ENCODE results near the gene CYTH2.

The CYTH2 gene

GRCh38 chr19:48452289-48453190 is 16.6 kb upstream of the CYTH2 start:
- no peak for DNase-seq (ENCODE audit: low read depth in 2 of 3, low spot score in 1 of 3)

- no peak for DNase-seq (ENCODE audit: low read depth in 2 of 3, low spot score in 1 of 3)
Observed at GRCh38 chr19:48454150-48454730, 14.9 kb upstream of the CYTH2 start.

GRCh38 chr19:48455171-48455907 is 13.8 kb upstream of the CYTH2 start, which contains the start of gene KCNJ14:
KCNJ14 (plus strand) TSS chr19:48455574; CDS start chr19:48461725, 6,151 bp downstream.
- DNase-seq (ENCODE audit: low read depth in 2 of 3, low spot score in 1 of 3): no peak

- no peak for DNase-seq (ENCODE audit: low read depth in 2 of 3, low spot score in 1 of 3)
Observed at GRCh38 chr19:48455908-48456562, 13.1 kb upstream of the CYTH2 start.

- no peak for DNase-seq (ENCODE audit: low read depth in 2 of 3, low spot score in 1 of 3)
Observed at GRCh38 chr19:48456864-48457263, 12.3 kb upstream of the CYTH2 start.

GRCh38 chr19:48458016-48458415 is 11.2 kb upstream of the CYTH2 start:
- DNase-seq (ENCODE audit: low read depth in 2 of 3, low spot score in 1 of 3): no peak

- DNase-seq (ENCODE audit: low read depth in 2 of 3, low spot score in 1 of 3): no peak
Observed at GRCh38 chr19:48461651-48461981, 7.6 kb upstream of the CYTH2 start.

GRCh38 chr19:48461982-48462655 is 7.0 kb upstream of the CYTH2 start:
- no peak for DNase-seq (ENCODE audit: low read depth in 2 of 3, low spot score in 1 of 3)

- no peak for DNase-seq (ENCODE audit: low read depth in 2 of 3, low spot score in 1 of 3)
Observed at GRCh38 chr19:48465215-48465614, 4.0 kb upstream of the CYTH2 start.

- DNase-seq (ENCODE audit: low read depth in 2 of 3, low spot score in 1 of 3): no peak
Observed at GRCh38 chr19:48466561-48467325, 2.4 kb upstream of the CYTH2 start.

- DNase-seq (ENCODE audit: low read depth in 2 of 3, low spot score in 1 of 3): peak; percentile 98 to 100 (median 99)
Observed at GRCh38 chr19:48468772-48469288, 339 bp upstream of the CYTH2 start.

GRCh38 chr19:48469934-48470680 is 938 bp downstream of the CYTH2 start:
- no peak for DNase-seq (ENCODE audit: low read depth in 2 of 3, low spot score in 1 of 3)

GRCh38 chr19:48470856-48471255 is 1.7 kb downstream of the CYTH2 start:
- DNase-seq (ENCODE audit: low read depth in 2 of 3, low spot score in 1 of 3): no peak

GRCh38 chr19:48471836-48472235 is 2.7 kb downstream of the CYTH2 start:
- no peak for DNase-seq (ENCODE audit: low read depth in 2 of 3, low spot score in 1 of 3)

GRCh38 chr19:48473161-48473966 is 4.2 kb downstream of the CYTH2 start:
- DNase-seq (ENCODE audit: low read depth in 2 of 3, low spot score in 1 of 3): no peak

GRCh38 chr19:48474084-48474592 is 5.0 kb downstream of the CYTH2 start:
- DNase-seq (ENCODE audit: low read depth in 2 of 3, low spot score in 1 of 3): no peak

GRCh38 chr19:48475369-48476068 is 6.3 kb downstream of the CYTH2 start:
- no peak for DNase-seq (ENCODE audit: low read depth in 2 of 3, low spot score in 1 of 3)

Measured in stimulated activated CD4-positive, alpha-beta T cell treated with anti-CD3 and anti-CD28 coated beads, Interleukin-12 subunit alpha, Interleukin-12 subunit beta, amount 100 ng/mL, for 48 hours (primary cell).